CD14-positive monocyte (primary cell): ENCODE results near the gene AGPAT2. TPM values are rescaled to one million over a fixed set of nuclear protein-coding genes. Genes with fewer than 3 reads are reported as not detected.

Source experiments
- DNase-seq, 3 donors: peaks; one replicate each; pipeline ENCODE4 v3.0.0-alpha.2; 2011 to 2022
- H2AFZ ChIP-seq: 2 replicates; pipeline ENCODE4 v1.6.0; 2012; ENCODE audit warnings: mild to moderate bottlenecking, low read depth, low read length, inconsistent platforms; ENCODE audit not compliant: insufficient read depth, poor library complexity, severe bottlenecking
- H3K27ac ChIP-seq, 2 donors: 1 replicate in 1 of 2; 2 replicates in 1 of 2; pipeline ENCODE4 v1.5.1; 2012 to 2013; ENCODE audit warnings: low read length in 2 of 2, control low read depth in 1 of 2, inconsistent platforms in 1 of 2, low read depth in 1 of 2, mild to moderate bottlenecking in 1 of 2
- H3K27me3 ChIP-seq, 2 donors: one replicate each; pipeline versions ENCODE4 v1.6.0 to v1.6.1; 2011 to 2013; ENCODE audit warnings: low read length in 2 of 2; ENCODE audit not compliant: control insufficient read depth in 2 of 2, insufficient read depth in 2 of 2
- H3K36me3 ChIP-seq, 2 donors: replicated peaks in 1 of 2; 1 replicate in 1 of 2; 2 replicates in 1 of 2; pipeline versions ENCODE4 v1.5.1 to v1.6.1; 2012 to 2013; ENCODE audit warnings: low read length in 2 of 2, control low read depth in 1 of 2, inconsistent platforms in 1 of 2, mild to moderate bottlenecking in 1 of 2; ENCODE audit not compliant: insufficient read depth in 2 of 2, control insufficient read depth in 1 of 2
- H3K4me1 ChIP-seq, 2 donors: 1 replicate in 1 of 2; 2 replicates in 1 of 2; pipeline versions ENCODE4 v1.5.1 to v1.6.1; 2012 to 2013; ENCODE audit warnings: low read length in 2 of 2, control low read depth in 1 of 2, inconsistent platforms in 1 of 2, mild to moderate bottlenecking in 1 of 2, moderate library complexity in 1 of 2; ENCODE audit not compliant: insufficient read depth in 2 of 2, control insufficient read depth in 1 of 2
- H3K4me2 ChIP-seq: replicated peaks from 2 replicates; pipeline ENCODE3; 2012; ENCODE audit warnings: low read length, moderate library complexity, mild to moderate bottlenecking; ENCODE audit not compliant: poor library complexity, severe bottlenecking; ENCODE audit errors: extremely low read depth
- H3K4me3 ChIP-seq, 3 experiments: fragments of 200-600 bp in 1 of 3; sonication (generic) in 1 of 3; replicated peaks in 1 of 3; 1 replicate in 2 of 3; 2 replicates in 1 of 3; pipeline ENCODE4 v1.5.1; 2011 to 2013; ENCODE audit warnings: low read length in 3 of 3, mild to moderate bottlenecking in 3 of 3, control low read depth in 2 of 3, low read depth in 2 of 3, inconsistent platforms in 1 of 3, moderate library complexity in 1 of 3
- H3K79me2 ChIP-seq: 2 replicates; pipeline ENCODE4 v1.6.0; 2012; ENCODE audit warnings: mild to moderate bottlenecking, control low read depth, inconsistent platforms, low read length, moderate library complexity; ENCODE audit not compliant: insufficient read depth
- H3K9ac ChIP-seq: 2 replicates; pipeline ENCODE4 v1.6.0; 2017; ENCODE audit warnings: low read length, mild to moderate bottlenecking; ENCODE audit not compliant: insufficient read depth, poor library complexity, severe bottlenecking
- H3K9me3 ChIP-seq, 2 donors: replicated peaks in 1 of 2; 1 replicate in 1 of 2; 2 replicates in 1 of 2; pipeline versions ENCODE4 v1.5.1 to v1.6.1; 2012 to 2013; ENCODE audit warnings: low read length in 2 of 2, control low read depth in 1 of 2; ENCODE audit not compliant: control insufficient read depth in 1 of 2, insufficient read depth in 1 of 2
- H4K20me1 ChIP-seq: 2 replicates; pipeline ENCODE4 v1.6.0; 2012; ENCODE audit warnings: mild to moderate bottlenecking, low read length, control low read depth, moderate library complexity; ENCODE audit not compliant: insufficient read depth
- H3K27ac Mint-ChIP-seq, 7 donors: one replicate each; pipeline ENCODE4 v1.8.0; 2020; ENCODE audit warnings: mild to moderate bottlenecking in 7 of 7, mixed read lengths in 7 of 7, moderate library complexity in 6 of 7, inconsistent platforms in 2 of 7
- H3K27me3 Mint-ChIP-seq, 3 donors: one replicate each; pipeline ENCODE4 v1.8.0; 2021 to 2022; ENCODE audit warnings: low read depth in 3 of 3, mild to moderate bottlenecking in 3 of 3, mixed read lengths in 3 of 3, moderate library complexity in 3 of 3, inconsistent platforms in 1 of 3
- H3K36me3 Mint-ChIP-seq, 2 donors: one replicate each; pipeline ENCODE4 v1.8.0; 2020; ENCODE audit warnings: mixed read lengths in 2 of 2, inconsistent platforms in 1 of 2, mild to moderate bottlenecking in 1 of 2
- H3K4me1 Mint-ChIP-seq: one replicate; pipeline ENCODE4 v1.8.0; 2020; ENCODE audit warnings: mild to moderate bottlenecking, mixed read lengths
- H3K4me3 Mint-ChIP-seq, 2 donors: one replicate each; pipeline ENCODE4 v1.8.0; 2020; ENCODE audit warnings: mild to moderate bottlenecking in 2 of 2, mixed read lengths in 2 of 2, moderate library complexity in 1 of 2
- H3K9me3 Mint-ChIP-seq, 7 donors: one replicate each; pipeline ENCODE4 v1.8.0; 2020 to 2022; ENCODE audit warnings: mixed read lengths in 7 of 7, mild to moderate bottlenecking in 6 of 7, moderate library complexity in 6 of 7, inconsistent platforms in 2 of 7
- WGBS: methylation state at CpG from one replicate; pipeline ENCODE4 v1.1.5; 2013; ENCODE audit warnings: missing lambda C conversion rate; ENCODE audit not compliant: insufficient coverage; 5-methylcytosine and 5-hydroxymethylcytosine counted together
- intact Hi-C, 2 donors: fragments of 100-400 bp; cut with micrococcal nuclease; formaldehyde crosslinking; loops; one replicate each; pipeline versions ENCODE4 v1.15.0 to v1.15.1; 2023
- polyA plus RNA-seq, 3 donors: library from polyadenylated mRNA; depleted of rRNA in 1 of 3; unstranded in 2 of 3; stranded (reverse) in 1 of 3; fragments of 300-500 nt in 2 of 3; fragments of >200 nt in 1 of 3; fragmentation: Illumina TruSeq in 2 of 3; gene quantifications; 1 replicate in 2 of 3; 2 replicates in 1 of 3; pipeline ENCODE4 v1.2.3, GENCODE V29; 2012 to 2021
- TF ChIP-seq, protein P1 (sequence below): fragments of 200-600 bp; IDR thresholded peaks from one replicate; pipeline ENCODE4 v1.8.0; 2022; ENCODE audit warnings: antibody characterized with exemption, mild to moderate bottlenecking

The AGPAT2 gene
- polyA plus RNA-seq, 3 donors = 80.1 to 139 (median 116) TPM

DNA sequence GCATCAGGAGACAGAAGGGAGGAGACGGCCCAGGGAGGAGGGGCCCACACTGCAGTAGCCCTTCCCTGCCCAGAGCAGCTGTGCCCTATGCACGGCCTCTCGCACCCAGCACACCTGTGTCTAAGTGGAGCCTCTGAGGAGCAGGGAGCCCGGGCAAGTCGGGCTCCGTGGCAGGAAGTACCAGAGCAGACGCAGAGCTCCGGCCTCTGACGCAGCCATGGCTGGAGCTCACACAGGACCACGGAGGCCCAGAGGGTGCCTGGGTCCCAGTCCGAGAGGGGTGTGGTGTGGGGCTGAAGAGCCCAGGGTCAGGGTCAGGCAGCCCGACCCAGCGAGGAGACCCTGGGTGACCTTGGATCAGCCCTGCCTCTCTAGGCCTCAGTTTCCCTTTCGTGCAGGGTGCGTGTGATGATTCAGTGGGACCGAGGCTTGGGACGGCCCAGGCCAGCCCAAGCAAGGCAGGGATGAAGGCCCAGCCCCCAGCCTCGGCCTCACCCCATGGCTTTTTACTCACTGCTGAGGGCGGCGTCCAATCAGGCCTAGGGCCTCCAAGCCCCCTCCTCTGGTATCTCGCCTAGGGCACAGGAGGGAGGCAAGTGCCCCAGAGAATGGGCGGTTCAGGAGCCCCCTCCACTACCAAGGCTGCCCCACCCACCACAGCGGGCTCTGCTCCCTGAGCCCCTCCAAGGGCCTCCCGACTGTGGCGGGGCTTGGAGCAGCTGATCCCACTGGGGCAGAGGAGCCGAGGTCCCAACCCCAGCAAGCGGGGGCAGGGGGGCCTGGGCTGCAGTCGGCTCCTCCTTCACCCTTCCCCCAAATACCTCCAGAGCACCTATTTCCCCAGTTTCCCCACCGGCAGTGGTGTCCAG, 4.3 kb upstream of the AGPAT2 start:
- no peaks in the 10 kb centered on the region for H4K20me1 ChIP-seq
- Mint-ChIP-seq H3K36me3 (no peaks in the 10 kb centered on the region), H3K27me3 (peaks cover 2 to 4% (median 3%) of the 10 kb centered on the region in 3 donors), H3K9me3 (peaks cover 0 to 3% (median 0%) of the 10 kb centered on the region in 7 donors), H3K27ac (no peak overlapping the region), H3K4me1 (peaks cover 18% of the 10 kb centered on the region), H3K4me3 (no peak overlapping the region)
- no peak overlapping the region for H3K4me2 ChIP-seq
- no peak overlapping the region for H3K9ac ChIP-seq
- 96% methylated on average over 23 of the region's 29 CpGs for WGBS
- intact Hi-C loops = no loop called here
- TF ChIP-seq, protein P1, sequence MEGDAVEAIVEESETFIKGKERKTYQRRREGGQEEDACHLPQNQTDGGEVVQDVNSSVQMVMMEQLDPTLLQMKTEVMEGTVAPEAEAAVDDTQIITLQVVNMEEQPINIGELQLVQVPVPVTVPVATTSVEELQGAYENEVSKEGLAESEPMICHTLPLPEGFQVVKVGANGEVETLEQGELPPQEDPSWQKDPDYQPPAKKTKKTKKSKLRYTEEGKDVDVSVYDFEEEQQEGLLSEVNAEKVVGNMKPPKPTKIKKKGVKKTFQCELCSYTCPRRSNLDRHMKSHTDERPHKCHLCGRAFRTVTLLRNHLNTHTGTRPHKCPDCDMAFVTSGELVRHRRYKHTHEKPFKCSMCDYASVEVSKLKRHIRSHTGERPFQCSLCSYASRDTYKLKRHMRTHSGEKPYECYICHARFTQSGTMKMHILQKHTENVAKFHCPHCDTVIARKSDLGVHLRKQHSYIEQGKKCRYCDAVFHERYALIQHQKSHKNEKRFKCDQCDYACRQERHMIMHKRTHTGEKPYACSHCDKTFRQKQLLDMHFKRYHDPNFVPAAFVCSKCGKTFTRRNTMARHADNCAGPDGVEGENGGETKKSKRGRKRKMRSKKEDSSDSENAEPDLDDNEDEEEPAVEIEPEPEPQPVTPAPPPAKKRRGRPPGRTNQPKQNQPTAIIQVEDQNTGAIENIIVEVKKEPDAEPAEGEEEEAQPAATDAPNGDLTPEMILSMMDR = no peak
- DNase-seq = no peak
- no peak overlapping the region for H3K4me3 ChIP-seq
- no peak overlapping the region for H3K27ac ChIP-seq
- H3K79me2 ChIP-seq = peaks cover 3% of the 10 kb centered on the region
- H3K36me3 ChIP-seq = no peaks in the 10 kb centered on the region
- H3K9me3 ChIP-seq = no peaks in the 10 kb centered on the region
- no peaks in the 10 kb centered on the region for H3K27me3 ChIP-seq
- H3K4me1 ChIP-seq = peaks cover 34 to 37% of the 10 kb centered on the region in 2 donors
- no peak overlapping the region for H2AFZ ChIP-seq

- Histone ChIP-seq H3K27ac (no peak overlapping the region), H3K4me3 (no peak overlapping the region), H3K36me3 (no peaks in the 10 kb centered on the region), H3K79me2 (peaks cover 10% of the 10 kb centered on the region), H3K4me2 (no peak overlapping the region), H3K9me3 (no peaks in the 10 kb centered on the region), H3K9ac (no peak overlapping the region), H4K20me1 (peaks cover 5% of the 10 kb centered on the region), H3K27me3 (no peaks in the 10 kb centered on the region), H3K4me1 (peaks cover 30 to 37% of the 10 kb centered on the region in 2 donors), H2AFZ (no peak overlapping the region)
- TF ChIP-seq, protein P1 = no peak
- Mint-ChIP-seq H3K9me3 (peaks cover 0 to 3% (median 0%) of the 10 kb centered on the region in 7 donors), H3K4me1 (peaks cover 19% of the 10 kb centered on the region), H3K4me3 (no peak overlapping the region), H3K27ac (no peak overlapping the region), H3K27me3 (peaks cover 2 to 4% (median 3%) of the 10 kb centered on the region in 3 donors), H3K36me3 (no peaks in the 10 kb centered on the region)
- no peak for DNase-seq
- 100% methylated on average over 7 of the region's 15 CpGs for WGBS
- intact Hi-C loops = no loop called here
Measured at GRCh38 chr9:136690806-136691261, 3.6 kb upstream of the AGPAT2 start.
